Neural crest cell (in vitro differentiated cells): ENCODE results near the gene MANBA. TPM values are rescaled to one million over a fixed set of nuclear protein-coding genes. Genes with fewer than 3 reads are reported as not detected.

Source experiments
- DNase-seq: peaks from one replicate; pipeline ENCODE4 v3.0.0; 2021; ENCODE audit warnings: low read depth, mixed read lengths, low spot score
- H3K27ac Mint-ChIP-seq: one replicate; pipeline ENCODE4 v1.8.0; 2021; ENCODE audit warnings: mild to moderate bottlenecking, mixed read lengths; ENCODE audit not compliant: unreplicated experiment
- H3K27me3 Mint-ChIP-seq: 2 replicates; pipeline ENCODE4 v1.8.0; 2021; ENCODE audit warnings: low read depth, mild to moderate bottlenecking, mixed read lengths
- H3K36me3 Mint-ChIP-seq: 2 replicates; pipeline ENCODE4 v1.8.0; 2021; ENCODE audit warnings: low read depth, mild to moderate bottlenecking, mixed read lengths
- H3K4me1 Mint-ChIP-seq: 2 replicates; pipeline ENCODE4 v1.8.0; 2021; ENCODE audit warnings: mixed read lengths
- H3K4me3 Mint-ChIP-seq: one replicate; pipeline ENCODE4 v1.8.0; 2021; ENCODE audit warnings: mild to moderate bottlenecking, mixed read lengths
- H3K9me3 Mint-ChIP-seq: 2 replicates; pipeline ENCODE4 v1.8.0; 2021; ENCODE audit warnings: mixed read lengths
- total RNA-seq: library from RNA; stranded (reverse); gene quantifications from 2 replicates; pipeline ENCODE4 v1.2.1, GENCODE V29; 2021
- TF ChIP-seq, protein P1 (sequence below): fragments of 200-600 bp; sonication (generic); conservative IDR thresholded peaks from 2 replicates; pipeline ENCODE4 v1.5.0; 2021; ENCODE audit warnings: antibody characterized with exemption, mild to moderate bottlenecking

Gene MANBA
- total RNA-seq, 1 donor from 2014 or later = 18.4 TPM

- Mint-ChIP-seq H3K4me1 (no peaks in the 10 kb centered on the region), H3K9me3 (no peaks in the 10 kb centered on the region), H3K4me3 (no peak overlapping the region), H3K27ac (no peak overlapping the region), H3K36me3 (peaks cover 6% of the 10 kb centered on the region), H3K27me3 (no peaks in the 10 kb centered on the region)
- TF ChIP-seq, protein P1, sequence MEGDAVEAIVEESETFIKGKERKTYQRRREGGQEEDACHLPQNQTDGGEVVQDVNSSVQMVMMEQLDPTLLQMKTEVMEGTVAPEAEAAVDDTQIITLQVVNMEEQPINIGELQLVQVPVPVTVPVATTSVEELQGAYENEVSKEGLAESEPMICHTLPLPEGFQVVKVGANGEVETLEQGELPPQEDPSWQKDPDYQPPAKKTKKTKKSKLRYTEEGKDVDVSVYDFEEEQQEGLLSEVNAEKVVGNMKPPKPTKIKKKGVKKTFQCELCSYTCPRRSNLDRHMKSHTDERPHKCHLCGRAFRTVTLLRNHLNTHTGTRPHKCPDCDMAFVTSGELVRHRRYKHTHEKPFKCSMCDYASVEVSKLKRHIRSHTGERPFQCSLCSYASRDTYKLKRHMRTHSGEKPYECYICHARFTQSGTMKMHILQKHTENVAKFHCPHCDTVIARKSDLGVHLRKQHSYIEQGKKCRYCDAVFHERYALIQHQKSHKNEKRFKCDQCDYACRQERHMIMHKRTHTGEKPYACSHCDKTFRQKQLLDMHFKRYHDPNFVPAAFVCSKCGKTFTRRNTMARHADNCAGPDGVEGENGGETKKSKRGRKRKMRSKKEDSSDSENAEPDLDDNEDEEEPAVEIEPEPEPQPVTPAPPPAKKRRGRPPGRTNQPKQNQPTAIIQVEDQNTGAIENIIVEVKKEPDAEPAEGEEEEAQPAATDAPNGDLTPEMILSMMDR = no peak
- no peak for DNase-seq
Measured at GRCh38 chr4:102693861-102694260, 66.9 kb downstream of the MANBA start.

DNA sequence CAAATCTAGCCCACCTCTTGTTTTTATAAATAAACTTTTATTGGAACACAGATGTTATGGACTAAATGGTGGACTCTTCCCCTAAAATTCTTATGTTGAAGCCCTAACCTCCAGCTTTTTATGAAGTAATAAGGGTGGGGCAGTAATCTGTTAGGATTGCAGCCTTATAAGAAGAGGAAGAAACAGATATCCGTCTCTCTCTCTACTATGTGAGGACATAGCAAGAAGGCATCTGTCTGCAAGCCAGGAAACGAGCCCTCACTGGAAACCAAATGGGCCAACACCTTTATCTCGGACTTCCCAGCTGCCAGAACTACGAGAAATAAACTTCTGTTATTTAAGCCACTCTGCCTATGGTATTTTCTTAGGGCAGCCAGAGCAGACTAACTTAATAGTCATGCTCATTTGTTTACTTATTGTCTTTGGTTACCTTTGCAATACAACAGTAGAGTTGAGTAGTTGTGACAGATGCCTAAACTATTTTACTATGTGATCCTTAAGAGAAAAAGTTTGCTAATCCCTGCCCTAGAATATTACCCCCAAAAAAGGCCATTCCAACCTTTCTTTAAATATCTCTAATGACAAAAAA lies 67.4 kb downstream of the MANBA start:
- Mint-ChIP-seq H3K4me3 (no peak overlapping the region), H3K4me1 (no peaks in the 10 kb centered on the region), H3K27me3 (no peaks in the 10 kb centered on the region), H3K27ac (no peak overlapping the region), H3K9me3 (no peaks in the 10 kb centered on the region), H3K36me3 (peaks cover 6% of the 10 kb centered on the region)
- TF ChIP-seq, protein P1 = no peak
- DNase-seq = no peak

DNA sequence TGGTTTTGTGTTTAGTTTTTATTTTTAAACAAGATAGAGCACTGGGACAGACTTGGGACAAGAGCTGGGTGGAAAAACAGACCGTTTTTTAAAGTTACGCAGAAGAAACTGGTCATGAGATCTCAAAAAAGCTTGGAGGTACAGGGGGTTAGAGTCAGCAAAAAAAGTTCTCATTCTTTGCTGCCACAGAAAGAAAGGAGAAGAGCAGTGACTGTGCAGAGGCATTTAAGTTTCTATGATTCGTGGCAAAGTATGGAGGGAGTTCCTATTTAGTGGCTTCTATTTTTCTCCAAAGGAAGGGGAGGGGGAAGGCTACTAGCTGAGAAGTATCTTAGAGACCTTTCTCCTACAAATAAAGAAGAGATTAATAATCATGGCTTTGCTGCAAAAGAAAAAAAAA lies 68.3 kb downstream of the MANBA start:
- peaks cover 6% of the 10 kb centered on the region for H3K36me3 Mint-ChIP-seq
- H3K4me1 Mint-ChIP-seq = no peaks in the 10 kb centered on the region
- TF ChIP-seq, protein P1 = no peak
- H3K9me3 Mint-ChIP-seq = no peaks in the 10 kb centered on the region
- no peak overlapping the region for H3K4me3 Mint-ChIP-seq
- no peak for DNase-seq
- no peak overlapping the region for H3K27ac Mint-ChIP-seq
- H3K27me3 Mint-ChIP-seq = no peaks in the 10 kb centered on the region

GRCh38 chr4:102687982-102688433 lies 72.8 kb downstream of the MANBA start:
- H3K27me3 Mint-ChIP-seq = no peaks in the 10 kb centered on the region
- DNase-seq = no peak
- H3K4me1 Mint-ChIP-seq = no peaks in the 10 kb centered on the region
- TF ChIP-seq, protein P1 = no peak
- H3K9me3 Mint-ChIP-seq = no peaks in the 10 kb centered on the region
- no peaks in the 10 kb centered on the region for H3K36me3 Mint-ChIP-seq
- H3K27ac Mint-ChIP-seq = no peak overlapping the region
- H3K4me3 Mint-ChIP-seq = no peak overlapping the region

DNA sequence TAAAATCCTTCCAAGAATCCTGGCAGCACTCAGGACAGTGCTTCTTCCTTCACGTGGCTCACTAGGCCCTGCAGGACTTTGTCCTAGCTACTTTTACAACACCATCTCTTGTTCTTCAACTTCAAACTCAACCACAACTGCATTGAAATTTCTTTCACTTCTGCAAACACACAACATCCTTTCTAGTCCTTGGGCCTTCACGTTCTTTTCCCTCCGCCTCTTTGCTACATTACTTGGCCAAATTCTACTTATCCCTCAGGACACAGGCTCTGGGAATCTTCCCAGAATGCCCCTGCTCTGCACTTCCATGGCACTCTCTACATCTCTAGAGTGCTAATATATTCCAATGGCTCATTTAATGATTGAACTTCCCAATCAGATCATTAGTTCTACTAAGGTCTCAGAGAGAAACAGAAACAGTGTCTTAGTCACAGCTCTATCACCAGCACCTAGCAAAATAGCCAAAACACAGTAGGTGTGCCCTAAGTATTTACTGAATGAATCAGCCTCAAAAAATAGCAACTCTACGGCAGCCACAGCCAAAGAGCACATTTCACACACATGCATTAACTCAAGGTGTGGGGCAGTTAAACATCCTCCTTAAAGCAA lies 73.3 kb downstream of the MANBA start:
- no peak overlapping the region for H3K4me3 Mint-ChIP-seq
- no peak for DNase-seq
- no peaks in the 10 kb centered on the region for H3K36me3 Mint-ChIP-seq
- no peaks in the 10 kb centered on the region for H3K4me1 Mint-ChIP-seq
- H3K27me3 Mint-ChIP-seq = no peaks in the 10 kb centered on the region
- TF ChIP-seq, protein P1 = no peak
- H3K27ac Mint-ChIP-seq = no peak overlapping the region
- no peaks in the 10 kb centered on the region for H3K9me3 Mint-ChIP-seq
